HCT116 (cell line): ENCODE data around the gene RAPGEF1. TPM values are rescaled to one million over a fixed set of nuclear protein-coding genes. Genes with fewer than 3 reads are reported as not detected.

ENCODE experiments used
- ATAC-seq: fragments of 200-7000 bp; cut with Tn5 transposase; 2 replicates; pipeline ENCODE4 v1.9.1; 2020; ENCODE audit warnings: mild to moderate bottlenecking, moderate library complexity
- BruUV-seq: library from RNA; stranded (reverse); fragments of 400-500 nt; replicated peaks from 2 replicates; lab custom pipeline; 2021; lab: Mats Ljungman, UMichigan
- CTCF ChIA-PET: fragments of 300-600 bp; sonication (Branson Sonifier 250); formaldehyde crosslinking; loops from one replicate; lab custom pipeline; 2021; ENCODE audit warnings: antibody characterized with exemption; lab: Charles Lee
- POLR2A ChIA-PET: fragments of 300-600, 350-600 bp; sonication (Branson Sonifier 250); formaldehyde crosslinking; loops from one replicate; lab custom pipeline; 2021; ENCODE audit warnings: antibody characterized with exemption; lab: Charles Lee
- RAD21 ChIA-PET, 2 experiments: fragments of 300-600 bp; sonication (Branson Sonifier 250); formaldehyde crosslinking; loops; one replicate each; lab custom pipeline; 2023; ENCODE audit warnings: low total read pairs in 2 of 2; ENCODE audit not compliant: uncharacterized antibody in 2 of 2, unreplicated experiment in 2 of 2, low non-redundant PET in 1 of 2; lab: Charles Lee
- DNase-seq: peaks from one replicate; pipeline ENCODE4 v3.0.0-alpha.2; 2010; ENCODE audit warnings: low read depth, low spot score
- H2AFZ ChIP-seq: fragments of 200-600 bp; shearing (Covaris generic), sonication (generic); 2 replicates; pipeline ENCODE4 v1.6.1; 2017; ENCODE audit warnings: low read depth, mixed run types, mixed read lengths, antibody characterized with exemption, low read length; ENCODE audit not compliant: poor library complexity, severe bottlenecking
- H3K27ac ChIP-seq: 2 replicates; pipeline ENCODE4 v1.5.1; 2012; ENCODE audit warnings: low read depth, low read length
- H3K27me3 ChIP-seq: fragments of 200-600 bp; sonication (generic); 2 replicates; pipeline ENCODE4 v1.6.1; 2016; ENCODE audit warnings: mixed run types, low read length, mixed read lengths; ENCODE audit not compliant: insufficient read depth
- H3K36me3 ChIP-seq, 2 experiments: fragments of 200-500 bp in 1 of 2; fragments of 200-600 bp in 1 of 2; sonication (Bioruptor generic) in 1 of 2; sonication (generic) in 1 of 2; 2 replicates each; pipeline versions ENCODE4 v1.5.1 to v1.6.1; 2014 to 2016; ENCODE audit warnings: low read length in 2 of 2, inconsistent platforms in 1 of 2, mixed read lengths in 1 of 2, mixed run types in 1 of 2; ENCODE audit not compliant: insufficient read depth in 2 of 2, control insufficient read depth in 1 of 2
- H3K4me1 ChIP-seq, 2 experiments: fragments of 200-600 bp in 1 of 2; sonication (generic) in 1 of 2; 2 replicates each; pipeline versions ENCODE4 v1.5.1 to v1.6.1; 2012 to 2017; ENCODE audit warnings: low read length in 2 of 2, inconsistent platforms in 1 of 2, mild to moderate bottlenecking in 1 of 2, mixed read lengths in 1 of 2, mixed run types in 1 of 2, moderate library complexity in 1 of 2; ENCODE audit not compliant: insufficient read depth in 2 of 2, control insufficient read depth in 1 of 2
- H3K4me2 ChIP-seq: fragments of 200-600 bp; sonication (generic); 2 replicates; pipeline ENCODE4 v1.6.1; 2017; ENCODE audit warnings: mixed run types, low read length, mixed read lengths
- H3K4me3 ChIP-seq, 2 experiments: fragments of 200-600 bp in 1 of 2; sonication (generic) in 1 of 2; replicated peaks in 1 of 2; 2 replicates each; pipeline ENCODE4 v1.5.1; 2011 to 2016; ENCODE audit warnings: low read length in 2 of 2, control low read depth in 1 of 2, low read depth in 1 of 2, mild to moderate bottlenecking in 1 of 2, mixed read lengths in 1 of 2, mixed run types in 1 of 2
- H3K79me2 ChIP-seq: fragments of 200-600 bp; sonication (generic); 2 replicates; pipeline ENCODE4 v1.6.1; 2017; ENCODE audit warnings: mild to moderate bottlenecking, mixed run types, low read length, moderate library complexity, mixed read lengths; ENCODE audit not compliant: insufficient read depth
- H3K9ac ChIP-seq: fragments of 200-600 bp; sonication (generic); 2 replicates; pipeline ENCODE4 v1.6.1; 2016; ENCODE audit warnings: low read length, mixed read lengths
- H3K9me2 ChIP-seq: fragments of 200-600 bp; sonication (generic), shearing (Covaris generic); 2 replicates; pipeline ENCODE4 v1.6.1; 2017; ENCODE audit warnings: mixed run types, mild to moderate bottlenecking, moderate library complexity; ENCODE audit not compliant: insufficient read depth
- H3K9me3 ChIP-seq, 2 experiments: fragments of 200-500 bp in 1 of 2; fragments of 200-600 bp in 1 of 2; sonication (Bioruptor generic) in 1 of 2; sonication (generic) in 1 of 2; 2 replicates each; pipeline ENCODE4 v1.6.1; 2014 to 2017; ENCODE audit warnings: low read length in 2 of 2, mixed read lengths in 2 of 2, inconsistent platforms in 1 of 2, low read depth in 1 of 2, mild to moderate bottlenecking in 1 of 2, mixed run types in 1 of 2, moderate library complexity in 1 of 2; ENCODE audit not compliant: control insufficient read depth in 1 of 2, insufficient read depth in 1 of 2
- H4K20me1 ChIP-seq: fragments of 200-600 bp; sonication (generic), shearing (Covaris generic); 2 replicates; pipeline ENCODE4 v1.6.1; 2017; ENCODE audit warnings: mixed run types, mild to moderate bottlenecking, moderate library complexity; ENCODE audit not compliant: insufficient read depth
- ATF3 ChIP-seq: IDR thresholded peaks from 2 replicates; pipeline ENCODE4 v1.6.1; 2012
- EGR1 ChIP-seq: IDR thresholded peaks from 2 replicates; pipeline ENCODE4 v1.6.1; 2012; ENCODE audit warnings: low read depth
- ELF1 ChIP-seq: IDR thresholded peaks from 2 replicates; pipeline ENCODE4 v1.6.1; 2012; ENCODE audit warnings: low read depth, borderline replicate concordance
- EZH2phosphoT487 ChIP-seq: fragments of 200-600 bp; IDR thresholded peaks from 2 replicates; pipeline ENCODE4 v1.6.1; 2018; ENCODE audit warnings: antibody characterized with exemption, borderline replicate concordance
- REST ChIP-seq: IDR thresholded peaks from 2 replicates; pipeline ENCODE4 v1.6.1; 2012; ENCODE audit warnings: low read depth
- SP1 ChIP-seq: IDR thresholded peaks from 2 replicates; pipeline ENCODE4 v1.6.1; 2012; ENCODE audit warnings: low read depth
- intact Hi-C: fragments of 100-400 bp; cut with micrococcal nuclease; formaldehyde crosslinking; loops from 2 replicates; pipeline ENCODE4 v1.10.0; 2022
- total RNA-seq: library from RNA; stranded (reverse); gene quantifications from one replicate; pipeline ENCODE4 v1.2.1, GENCODE V29; 2021; ENCODE audit not compliant: unreplicated experiment
- TF ChIP-seq, protein P1 (sequence below), 3 experiments: fragments of 200-600 bp in 1 of 3; sonication (generic) in 1 of 3; IDR thresholded peaks in 2 of 3; conservative IDR thresholded peaks in 1 of 3; 2 replicates each; pipeline ENCODE4 v1.5.1; 2012 to 2017; ENCODE audit warnings: low read depth in 2 of 3, low read length in 2 of 3, antibody characterized with exemption in 1 of 3, borderline replicate concordance in 1 of 3, control low read depth in 1 of 3, mild to moderate bottlenecking in 1 of 3, mixed read lengths in 1 of 3, mixed run types in 1 of 3, moderate library complexity in 1 of 3; ENCODE audit not compliant: insufficient read depth in 1 of 3

The RAPGEF1 gene
- total RNA-seq, 1 experiment from 2014 or later: 43.0 TPM

GRCh38 chr9:131666029-131666428 lies 73.8 kb downstream of the RAPGEF1 start:
- no peak for TF ChIP-seq ATF3
- TF ChIP-seq EZH2phosphoT487: no peak
- no peak for TF ChIP-seq ELF1
- TF ChIP-seq, protein P1, sequence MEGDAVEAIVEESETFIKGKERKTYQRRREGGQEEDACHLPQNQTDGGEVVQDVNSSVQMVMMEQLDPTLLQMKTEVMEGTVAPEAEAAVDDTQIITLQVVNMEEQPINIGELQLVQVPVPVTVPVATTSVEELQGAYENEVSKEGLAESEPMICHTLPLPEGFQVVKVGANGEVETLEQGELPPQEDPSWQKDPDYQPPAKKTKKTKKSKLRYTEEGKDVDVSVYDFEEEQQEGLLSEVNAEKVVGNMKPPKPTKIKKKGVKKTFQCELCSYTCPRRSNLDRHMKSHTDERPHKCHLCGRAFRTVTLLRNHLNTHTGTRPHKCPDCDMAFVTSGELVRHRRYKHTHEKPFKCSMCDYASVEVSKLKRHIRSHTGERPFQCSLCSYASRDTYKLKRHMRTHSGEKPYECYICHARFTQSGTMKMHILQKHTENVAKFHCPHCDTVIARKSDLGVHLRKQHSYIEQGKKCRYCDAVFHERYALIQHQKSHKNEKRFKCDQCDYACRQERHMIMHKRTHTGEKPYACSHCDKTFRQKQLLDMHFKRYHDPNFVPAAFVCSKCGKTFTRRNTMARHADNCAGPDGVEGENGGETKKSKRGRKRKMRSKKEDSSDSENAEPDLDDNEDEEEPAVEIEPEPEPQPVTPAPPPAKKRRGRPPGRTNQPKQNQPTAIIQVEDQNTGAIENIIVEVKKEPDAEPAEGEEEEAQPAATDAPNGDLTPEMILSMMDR (IDR thresholded peaks at IDR 0.05 in 2 of 3, conservative IDR thresholded peaks at IDR 0.05 in 1 of 3; ENCODE audit: borderline replicate concordance in 1 of 3, insufficient read depth in 1 of 3, low read depth in 2 of 3, low read length in 2 of 3): no peak
- TF ChIP-seq REST: no peak
- no peak for TF ChIP-seq EGR1
- TF ChIP-seq SP1: no peak
- CTCF ChIA-PET: no interaction called here
- no peak overlapping the region for H3K4me2 ChIP-seq
- H3K4me3 ChIP-seq: no peak overlapping the region
- H3K4me1 ChIP-seq: peaks cover 15 to 28% of the 10 kb centered on the region in 2 experiments
- no peaks in the 10 kb centered on the region for H4K20me1 ChIP-seq
- POLR2A ChIA-PET: no interaction called here
- no peaks in the 10 kb centered on the region for H3K9me3 ChIP-seq
- H3K27ac ChIP-seq: no peak overlapping the region
- H3K27me3 ChIP-seq: no peaks in the 10 kb centered on the region
- H3K9ac ChIP-seq: no peak overlapping the region
- no TSS peak for BruUV-seq
- no peaks in the 10 kb centered on the region for H3K9me2 ChIP-seq
- intact Hi-C loops: no loop called here
- no peak overlapping the region for H2AFZ ChIP-seq
- DNase-seq (no peak), ATAC-seq (no peak)
- H3K79me2 ChIP-seq: peaks cover 11% of the 10 kb centered on the region
- H3K36me3 ChIP-seq: no peaks in the 10 kb centered on the region
- RAD21 ChIA-PET: no interaction called here
